DOHH2 (cell line): Measurements from ENCODE around the gene EXD3.

Source experiments
- H3F3A ChIP-seq: fragments of 200-600 bp; sonication (generic), shearing (Covaris generic); 2 replicates; pipeline ENCODE4 v1.6.0; 2016; ENCODE audit warnings: antibody characterized with exemption, mild to moderate bottlenecking; ENCODE audit not compliant: control insufficient read depth, insufficient read depth
- H3K27ac ChIP-seq: fragments of 200-600 bp; sonication (generic); 2 replicates; pipeline ENCODE4 v1.5.1; 2014; ENCODE audit warnings: low read depth, mild to moderate bottlenecking, low read length, moderate library complexity
- H3K27me3 ChIP-seq: fragments of 200-600 bp; sonication (generic); 2 replicates; pipeline ENCODE4 v1.6.1; 2014; ENCODE audit warnings: mild to moderate bottlenecking, low read length, mixed read lengths; ENCODE audit not compliant: control insufficient read depth
- H3K36me3 ChIP-seq: fragments of 200-600 bp; sonication (generic); 2 replicates; pipeline ENCODE4 v1.6.1; 2014; ENCODE audit warnings: mild to moderate bottlenecking, low read length, moderate library complexity, mixed read lengths; ENCODE audit not compliant: control insufficient read depth
- H3K4me1 ChIP-seq: fragments of 200-600 bp; sonication (generic); 2 replicates; pipeline ENCODE4 v1.6.1; 2014; ENCODE audit warnings: mild to moderate bottlenecking, low read length, mixed read lengths; ENCODE audit not compliant: control insufficient read depth
- H3K4me2 ChIP-seq: fragments of 200-600 bp; sonication (generic); 2 replicates; pipeline ENCODE4 v1.6.0; 2014; ENCODE audit warnings: mild to moderate bottlenecking, low read length, moderate library complexity
- H3K4me3 ChIP-seq: fragments of 200-600 bp; sonication (generic); 2 replicates; pipeline ENCODE4 v1.5.1; 2014; ENCODE audit warnings: mild to moderate bottlenecking, low read length, mixed read lengths
- H3K79me2 ChIP-seq: fragments of 200-600 bp; sonication (generic); 2 replicates; pipeline ENCODE4 v1.6.1; 2014; ENCODE audit warnings: mild to moderate bottlenecking, low read length, mixed read lengths; ENCODE audit not compliant: control insufficient read depth
- H3K9me2 ChIP-seq: fragments of 200-600 bp; sonication (generic); replicated peaks from 2 replicates; pipeline ENCODE4 v1.6.1; 2014; ENCODE audit warnings: mild to moderate bottlenecking, low read length, mixed read lengths; ENCODE audit not compliant: control insufficient read depth
- H3K9me3 ChIP-seq: fragments of 200-600 bp; sonication (generic); 2 replicates; pipeline ENCODE4 v1.6.1; 2014; ENCODE audit warnings: antibody characterized with exemption, low read length, mixed read lengths; ENCODE audit not compliant: control insufficient read depth, insufficient read depth
- H4K20me1 ChIP-seq: fragments of 200-600 bp; sonication (generic); 2 replicates; pipeline ENCODE4 v1.6.0; 2014; ENCODE audit warnings: low read depth, mild to moderate bottlenecking, antibody characterized with exemption, low read length, moderate library complexity; ENCODE audit not compliant: control insufficient read depth, insufficient read depth
- CTCF ChIP-seq: fragments of 200-600 bp; sonication (generic); IDR thresholded peaks from one replicate; pipeline ENCODE4 v1.5.1; 2014; ENCODE audit warnings: antibody characterized with exemption, mild to moderate bottlenecking, low read depth, low read length; ENCODE audit not compliant: poor library complexity, severe bottlenecking
- EZH2phosphoT487 ChIP-seq: fragments of 200-600 bp; sonication (generic); IDR thresholded peaks from 2 replicates; pipeline ENCODE4 v1.6.1; 2017; ENCODE audit warnings: borderline replicate concordance, mild to moderate bottlenecking, antibody characterized with exemption, low read length, moderate library complexity, mixed read lengths

Gene EXD3

GRCh38 chr9:137396634-137397367 lies 26.2 kb downstream of the EXD3 start:
- Histone ChIP-seq H3K27ac (no peak overlapping the region), H3K9me2 (no peaks in the 10 kb centered on the region), H3K27me3 (no peaks in the 10 kb centered on the region), H3K4me2 (no peak overlapping the region), H3K4me1 (peaks cover 9% of the 10 kb centered on the region), H3K79me2 (no peaks in the 10 kb centered on the region), H3K4me3 (no peak overlapping the region), H3K36me3 (no peaks in the 10 kb centered on the region), H3F3A (no peaks in the 10 kb centered on the region), H4K20me1 (no peaks in the 10 kb centered on the region), H3K9me3 (no peaks in the 10 kb centered on the region)
- TF ChIP-seq EZH2phosphoT487 (no peak), CTCF (no peak)

GRCh38 chr9:137396227-137396626 lies 26.7 kb downstream of the EXD3 start:
- H3K4me3 ChIP-seq, result no peak overlapping the region
- no peak overlapping the region for H3K4me2 ChIP-seq
- no peaks in the 10 kb centered on the region for H3K79me2 ChIP-seq
- H4K20me1 ChIP-seq, result no peaks in the 10 kb centered on the region
- peaks cover 9% of the 10 kb centered on the region for H3K4me1 ChIP-seq
- H3K36me3 ChIP-seq, result no peaks in the 10 kb centered on the region
- no peak overlapping the region for H3K27ac ChIP-seq
- no peak for TF ChIP-seq EZH2phosphoT487
- no peak for TF ChIP-seq CTCF
- no peaks in the 10 kb centered on the region for H3K9me3 ChIP-seq
- no peaks in the 10 kb centered on the region for H3K27me3 ChIP-seq
- no peaks in the 10 kb centered on the region for H3K9me2 ChIP-seq
- no peaks in the 10 kb centered on the region for H3F3A ChIP-seq

- Histone ChIP-seq H3K4me1 (peaks cover 12% of the 10 kb centered on the region), H3K4me2 (no peak overlapping the region)
- no peak for TF ChIP-seq CTCF
- no peak for TF ChIP-seq EZH2phosphoT487
These were observed 27.3 kb downstream of the EXD3 start for GRCh38 chr9:137395666-137396010.

More at GRCh38 chr9:137395666-137396010, 27.3 kb downstream of the EXD3 start:
- H3K27me3 ChIP-seq, result no peaks in the 10 kb centered on the region
- H3K27ac ChIP-seq, result no peak overlapping the region
- H3K9me2 ChIP-seq, result no peaks in the 10 kb centered on the region
- no peaks in the 10 kb centered on the region for H3K79me2 ChIP-seq
- H3K36me3 ChIP-seq, result no peaks in the 10 kb centered on the region
- H3F3A ChIP-seq, result no peaks in the 10 kb centered on the region
- H4K20me1 ChIP-seq, result no peaks in the 10 kb centered on the region
- H3K4me3 ChIP-seq, result no peak overlapping the region
- no peaks in the 10 kb centered on the region for H3K9me3 ChIP-seq
